Epithelial cell of prostate (primary cell): ENCODE data around the gene TOMM40.
"Not testable (repeated sequence)": the region's sequence is repeated elsewhere in the genome, so short reads cannot be mapped to it uniquely, and the experiment has no call there.

Experiments used
- DNase-seq: peaks from one replicate; pipeline ENCODE4 v3.0.0-alpha.2; 2011; ENCODE audit warnings: low read depth, low spot score
- H3K27ac ChIP-seq: fragments of 450-650 bp; 2 replicates; pipeline ENCODE4 v1.5.1; 2017; ENCODE audit warnings: mild to moderate bottlenecking

The TOMM40 gene

DNA sequence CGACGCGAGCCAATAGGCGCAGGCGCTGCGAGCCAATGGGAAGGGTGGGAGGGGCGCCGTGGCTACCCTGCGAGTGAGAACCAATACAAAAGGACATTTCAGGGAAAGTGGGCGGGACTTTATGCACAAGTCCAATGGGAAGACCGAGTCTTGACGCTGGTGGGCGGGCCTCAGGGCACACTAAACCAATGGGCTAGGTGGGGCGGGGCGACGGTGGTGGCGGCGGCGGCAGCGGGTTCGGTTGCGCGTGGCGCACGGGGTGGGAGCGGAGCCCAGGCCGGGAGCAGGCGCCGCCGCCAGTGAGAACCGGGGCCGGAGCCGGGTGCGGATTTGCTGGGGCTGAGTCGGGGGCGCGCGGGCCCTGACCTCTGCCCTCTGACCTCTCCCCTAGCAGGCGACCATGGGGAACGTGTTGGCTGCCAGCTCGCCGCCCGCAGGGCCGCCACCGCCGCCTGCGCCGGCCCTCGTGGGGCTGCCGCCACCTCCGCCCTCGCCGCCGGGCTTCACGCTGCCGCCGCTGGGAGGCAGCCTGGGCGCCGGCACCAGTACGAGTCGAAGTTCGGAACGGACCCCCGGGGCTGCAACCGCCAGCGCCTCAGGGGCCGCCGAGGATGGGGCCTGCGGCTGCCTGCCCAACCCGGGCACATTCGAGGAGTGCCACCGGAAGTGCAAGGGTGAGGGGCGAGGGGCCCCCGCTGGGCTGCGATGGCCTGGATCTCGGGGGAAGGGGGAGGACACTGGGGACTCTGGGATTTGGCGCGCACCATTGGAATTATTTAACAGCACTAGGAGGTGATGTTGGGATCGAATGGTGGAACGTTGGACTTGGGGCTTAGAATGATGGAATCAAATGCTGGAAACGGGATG is at the start of gene TOMM40:
TOMM40 (plus strand) TSS at position 239 of the 867 bp plus-strand sequence; CDS start at position 401, 162 bp downstream.
- peak within 1 kb of the TSS; percentile 91 for H3K27ac ChIP-seq
- no peak for DNase-seq

- H3K27ac ChIP-seq, result peak overlapping the region; percentile 78
- DNase-seq, result no peak
These were observed 45.8 kb upstream of the TOMM40 start for GRCh38 chr19:44845286-44845611.

GRCh38 chr19:44845612-44846454 is 45.2 kb upstream of the TOMM40 start, which contains the start of gene NECTIN2:
Gene NECTIN2 (plus strand): TSS chr19:44846297. CDS start chr19:44846526, 229 bp downstream.
- peak within 1 kb of the TSS; percentile 78 for H3K27ac ChIP-seq
- DNase-seq, result peak; percentile 76

GRCh38 chr19:44846455-44847143 is 44.5 kb upstream of the TOMM40 start:
- DNase-seq, result no peak

GRCh38 chr19:44847144-44848035 is 43.7 kb upstream of the TOMM40 start:
- peak overlapping the region; percentile 78 for H3K27ac ChIP-seq
- DNase-seq, result no peak

More at GRCh38 chr19:44846455-44847143, 44.5 kb upstream of the TOMM40 start:
- H3K27ac ChIP-seq, result peak overlapping the region; percentile 78

- no peak for DNase-seq
- peak overlapping the region; percentile 78 for H3K27ac ChIP-seq
These were observed 42.8 kb upstream of the TOMM40 start for GRCh38 chr19:44848036-44848811.

DNA sequence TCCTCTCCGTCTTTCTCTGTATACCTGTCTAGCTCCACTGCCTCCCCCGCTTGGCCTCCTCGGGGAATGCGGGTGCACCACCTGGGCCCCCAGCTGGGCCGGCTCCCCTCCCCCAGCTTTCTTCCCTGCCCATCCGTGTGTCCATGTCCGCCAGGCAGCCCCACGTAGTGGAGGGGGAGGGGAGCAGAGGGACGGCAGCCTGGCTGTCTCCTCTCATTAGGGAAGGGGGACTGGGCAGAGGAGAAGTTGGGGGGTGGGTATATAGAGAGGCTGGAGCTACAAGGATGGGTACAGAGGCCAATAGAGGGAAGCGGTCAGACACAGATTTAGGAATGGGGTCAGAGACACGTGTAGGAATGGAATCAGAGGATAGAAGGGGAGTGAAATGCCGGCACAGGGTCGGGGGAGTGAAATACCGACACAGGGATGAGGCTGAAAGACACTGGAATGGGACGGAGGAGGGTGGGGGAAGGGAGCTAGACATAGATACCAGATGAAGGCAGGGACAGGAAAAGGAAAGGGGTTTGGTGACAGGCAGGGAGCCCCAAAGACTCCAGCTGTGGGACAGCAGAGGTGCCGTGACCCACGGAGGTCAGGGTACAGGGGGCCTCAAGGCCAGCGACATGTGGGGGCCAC is 42.1 kb upstream of the TOMM40 start:
- no peak for DNase-seq
- H3K27ac ChIP-seq, result no peak overlapping the region

DNA sequence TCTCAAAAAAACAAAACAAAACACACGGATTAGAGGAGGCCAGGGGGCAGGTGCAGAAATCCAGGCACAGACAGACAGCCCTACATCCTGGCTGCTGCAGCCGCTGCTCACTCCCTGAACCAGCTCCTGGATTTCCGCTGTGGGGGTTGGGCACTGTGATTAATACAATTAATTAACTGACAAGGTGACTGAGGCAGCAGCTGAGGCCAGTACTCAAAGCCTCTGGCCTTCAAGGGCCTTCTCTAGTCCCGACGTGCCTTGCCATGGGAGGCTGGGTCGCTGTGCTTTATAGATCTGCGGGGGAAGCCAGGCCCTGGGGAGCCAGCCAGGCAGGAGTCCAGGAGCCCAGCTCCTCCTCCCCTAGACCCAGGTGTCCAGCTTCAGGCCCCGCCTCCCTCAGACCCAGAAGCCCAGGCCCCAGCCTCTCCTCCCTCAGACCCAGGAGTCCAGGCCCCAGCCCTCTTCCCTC is 40.4 kb upstream of the TOMM40 start:
- no peak overlapping the region for H3K27ac ChIP-seq
- no peak for DNase-seq

DNA sequence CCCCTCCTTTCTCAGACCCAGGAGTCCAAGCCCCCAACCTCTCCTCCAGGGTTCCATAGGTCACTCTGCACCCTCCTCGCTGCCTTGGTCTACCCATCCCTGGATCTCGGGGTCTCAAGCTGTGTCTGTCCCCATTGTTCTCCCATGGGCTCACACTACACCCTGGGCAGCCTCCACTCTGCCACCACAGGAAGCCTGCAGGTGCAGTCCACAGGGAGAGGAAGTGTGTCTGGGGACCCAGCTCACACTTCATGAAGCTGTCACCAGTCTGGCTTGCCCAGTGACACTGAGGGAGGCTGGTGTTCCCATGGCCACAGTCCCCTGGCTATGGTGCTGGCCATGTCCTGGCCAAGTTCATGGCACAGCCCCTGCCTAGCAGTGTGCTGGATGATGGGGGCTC is 39.6 kb upstream of the TOMM40 start:
- no peak overlapping the region for H3K27ac ChIP-seq
- DNase-seq, result no peak

GRCh38 chr19:44855606-44856005 is 35.4 kb upstream of the TOMM40 start:
- DNase-seq, result no peak
- no peak overlapping the region for H3K27ac ChIP-seq

DNA sequence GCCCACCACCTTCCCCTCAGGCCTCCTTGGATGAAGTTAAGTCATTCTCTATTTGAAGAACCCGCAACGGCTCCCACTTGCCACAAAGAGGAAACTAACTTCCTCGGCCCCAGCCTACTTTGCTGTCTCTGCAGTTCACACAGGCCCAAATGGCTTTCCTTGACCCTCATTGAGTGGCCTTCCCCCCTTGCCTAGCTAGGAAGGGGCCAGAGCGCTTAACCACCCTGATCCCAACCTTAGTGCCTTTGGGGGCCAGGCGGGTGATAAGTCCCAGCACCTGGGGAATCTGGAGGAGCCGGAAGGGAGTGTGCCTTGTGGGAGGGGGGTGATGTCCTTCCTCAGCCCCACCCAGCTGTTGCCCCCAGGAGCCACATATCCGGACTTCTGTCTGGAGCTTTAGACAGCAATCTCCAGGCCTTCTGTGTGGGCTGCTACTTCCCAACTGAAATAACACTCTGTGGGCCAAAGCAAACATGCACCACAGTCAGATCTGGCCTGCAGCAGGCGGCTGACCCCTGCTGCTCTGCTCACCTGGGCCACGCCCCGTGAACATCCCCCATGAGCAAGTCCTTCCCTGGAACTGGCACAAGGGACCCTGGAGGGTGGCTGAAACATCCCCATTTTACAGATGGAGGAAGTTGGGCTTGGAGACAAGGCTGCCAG is 34.5 kb upstream of the TOMM40 start:
- DNase-seq, result no peak

DNA sequence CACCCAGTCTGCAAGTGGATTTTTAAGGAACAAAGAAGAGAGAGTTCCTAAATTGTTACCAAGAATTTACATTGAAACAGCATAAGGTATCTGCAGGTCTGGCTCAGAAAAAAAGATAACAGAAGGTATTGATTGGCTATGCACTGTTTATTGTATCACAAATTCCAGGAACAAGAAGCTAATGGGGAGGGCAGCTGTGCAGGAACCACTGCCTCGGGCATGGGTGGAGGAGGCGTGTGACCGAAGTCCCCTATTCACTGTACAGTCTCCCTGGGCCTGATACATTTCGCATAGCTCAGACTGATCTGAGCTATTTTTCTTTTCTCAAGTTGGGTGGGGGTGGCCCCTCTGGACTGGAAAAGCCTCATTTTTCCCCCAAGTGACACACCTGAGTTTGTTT is 33.2 kb upstream of the TOMM40 start:
- H3K27ac ChIP-seq, result no peak overlapping the region
- no peak for DNase-seq

More for the DNA sequence above, 34.5 kb upstream of the TOMM40 start:
- H3K27ac ChIP-seq, result no peak overlapping the region

DNA sequence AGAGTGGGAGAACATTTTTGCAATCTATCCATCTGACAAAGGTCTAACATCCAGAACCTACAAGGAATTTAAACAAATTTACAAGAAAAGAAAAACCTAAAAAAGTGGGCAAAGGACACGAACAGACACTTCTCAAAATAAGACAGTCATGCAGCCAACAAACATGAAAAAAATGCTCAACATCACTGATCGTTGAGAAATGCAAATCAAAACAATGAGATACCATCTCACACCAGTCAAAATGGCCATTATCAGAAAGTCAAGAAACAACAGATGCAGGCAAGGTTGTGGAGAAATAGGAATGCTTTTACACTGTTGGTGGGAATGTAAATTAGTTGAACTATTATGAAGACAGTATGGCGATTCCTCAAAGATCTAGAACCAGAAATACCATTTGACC is 29.5 kb upstream of the TOMM40 start:
- not testable (repeated sequence) for DNase-seq

DNA sequence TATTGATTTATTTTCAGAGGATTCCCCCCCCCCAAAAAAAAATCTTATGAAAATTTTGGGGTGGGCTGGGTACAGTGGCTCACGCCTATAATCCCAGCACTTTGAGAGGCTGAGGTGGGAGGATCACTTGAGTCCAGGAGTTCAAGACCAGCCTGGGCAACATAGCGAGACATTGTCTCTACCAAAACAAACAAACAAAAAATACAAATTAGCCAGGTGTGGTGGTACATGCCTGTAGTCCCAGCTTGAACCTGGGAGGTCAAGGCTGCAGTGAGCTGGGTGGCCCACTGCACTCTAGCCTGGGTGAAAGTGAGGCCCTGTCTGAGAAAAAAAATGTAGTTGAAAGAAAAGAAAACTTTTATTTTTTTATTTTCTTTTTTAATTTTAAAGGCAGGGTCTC is 27.1 kb upstream of the TOMM40 start:
- no peak for DNase-seq
- no peak overlapping the region for H3K27ac ChIP-seq

More for the DNA sequence above, 29.5 kb upstream of the TOMM40 start:
- not testable (repeated sequence) for H3K27ac ChIP-seq

DNA sequence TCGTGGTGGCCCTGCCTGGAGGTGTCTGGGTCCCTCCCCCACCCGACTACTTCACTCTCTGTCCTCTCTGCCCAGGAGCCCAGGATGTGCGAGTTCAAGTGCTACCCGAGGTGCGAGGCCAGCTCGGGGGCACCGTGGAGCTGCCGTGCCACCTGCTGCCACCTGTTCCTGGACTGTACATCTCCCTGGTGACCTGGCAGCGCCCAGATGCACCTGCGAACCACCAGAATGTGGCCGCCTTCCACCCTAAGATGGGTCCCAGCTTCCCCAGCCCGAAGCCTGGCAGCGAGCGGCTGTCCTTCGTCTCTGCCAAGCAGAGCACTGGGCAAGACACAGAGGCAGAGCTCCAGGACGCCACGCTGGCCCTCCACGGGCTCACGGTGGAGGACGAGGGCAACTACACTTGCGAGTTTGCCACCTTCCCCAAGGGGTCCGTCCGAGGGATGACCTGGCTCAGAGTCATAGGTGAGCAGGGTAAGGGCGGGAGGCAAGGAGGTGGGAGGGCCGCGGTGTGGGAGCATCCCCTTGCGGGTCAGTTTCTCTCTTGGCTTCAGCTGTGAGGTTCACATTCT is 25.8 kb upstream of the TOMM40 start:
- H3K27ac ChIP-seq, result no peak overlapping the region
- DNase-seq, result no peak

- no peak for DNase-seq
- H3K27ac ChIP-seq, result no peak overlapping the region
These were observed 24.4 kb upstream of the TOMM40 start for GRCh38 chr19:44866664-44867063.

DNA sequence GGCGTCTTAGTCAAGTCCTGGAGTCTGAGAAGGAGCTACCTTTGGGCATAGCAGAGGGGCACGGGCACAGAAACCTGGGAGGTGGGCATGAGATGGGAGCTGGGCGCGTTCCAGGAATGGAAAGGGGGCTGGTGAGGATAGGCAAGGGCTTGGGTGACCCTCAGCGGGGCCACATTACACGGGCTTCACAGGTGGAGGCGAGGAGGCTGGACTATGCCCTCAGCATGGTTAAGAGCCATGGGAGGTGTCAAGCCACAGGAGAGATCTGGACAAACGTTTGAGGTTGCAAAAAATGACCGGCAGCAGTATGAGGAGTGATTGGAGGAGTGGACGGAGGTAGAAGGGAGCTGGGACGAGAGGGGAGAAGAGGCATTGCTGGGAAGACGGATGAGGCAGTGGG is 23.5 kb upstream of the TOMM40 start:
- H3K27ac ChIP-seq, result no peak overlapping the region

More for the DNA sequence above, 23.5 kb upstream of the TOMM40 start:
- no peak for DNase-seq
